ENCODE measurements around the gene WDR4.
"Not testable (repeated sequence)": the region's sequence is repeated elsewhere in the genome, so short reads cannot be mapped to it uniquely, and the experiment has no call there.

WDR4 gene

DNA sequence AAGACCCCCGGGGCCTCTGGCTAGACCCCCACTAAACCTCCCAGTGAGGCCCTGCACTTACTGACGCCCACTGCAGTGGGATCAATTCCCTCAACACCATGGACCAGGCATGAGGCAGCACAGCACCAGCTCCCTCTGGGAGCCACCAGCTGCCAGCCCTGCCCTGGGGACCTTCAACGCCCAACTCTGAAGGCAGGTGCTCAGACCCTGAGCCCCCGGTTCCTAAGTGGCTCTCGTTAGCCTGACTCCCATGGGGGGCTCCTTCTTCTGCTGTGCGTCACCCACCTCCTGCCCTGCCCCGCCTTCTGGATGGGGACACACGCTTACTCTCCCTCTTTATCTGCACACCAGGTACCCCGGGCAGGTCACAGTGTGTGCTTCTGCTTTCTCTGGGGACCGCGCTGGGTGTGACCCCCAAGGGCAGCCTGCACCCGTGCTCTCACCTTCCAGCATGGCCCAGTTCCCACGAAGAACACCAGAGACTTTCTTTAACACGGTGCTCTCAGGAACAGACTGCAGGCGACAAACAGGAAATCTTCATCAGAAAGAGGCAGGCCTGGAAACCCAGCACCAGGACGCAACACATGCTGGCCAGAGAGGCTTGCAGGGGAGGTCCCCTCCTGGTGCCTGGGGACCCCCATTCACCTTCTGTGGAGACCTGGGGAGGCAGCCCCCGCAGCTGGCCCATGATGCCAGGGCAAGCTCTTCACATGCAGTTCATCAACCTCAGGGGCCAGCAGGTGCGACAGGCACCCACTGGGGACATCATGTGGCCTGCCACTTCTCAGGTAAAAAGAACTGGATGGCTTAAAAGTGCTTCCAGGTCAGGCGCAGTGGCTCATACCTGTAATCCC is 27.3 kb downstream of the WDR4 start:
- no peak for DNase-seq

GRCh38 chr21:42850866-42851391 is 28.4 kb downstream of the WDR4 start:
- no peak for DNase-seq

DNA sequence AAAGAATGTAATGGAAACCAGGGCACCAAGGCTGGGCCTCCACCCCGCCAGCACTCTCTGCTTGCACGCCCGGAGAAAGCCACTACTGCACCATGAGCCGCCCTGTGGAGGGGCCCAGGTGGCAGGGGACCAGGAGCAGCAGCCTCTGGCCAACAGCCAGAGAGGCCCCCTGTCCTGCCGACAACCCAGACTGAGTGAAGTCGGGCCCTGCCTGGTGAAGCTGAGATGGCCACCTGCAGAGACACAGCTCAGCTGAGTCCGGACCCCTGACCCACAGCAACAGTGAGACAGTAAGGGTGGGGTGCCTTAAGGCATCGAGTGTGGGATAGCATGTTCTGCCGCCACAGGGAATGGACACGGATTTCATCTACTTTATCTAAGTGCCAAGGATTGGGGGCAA is 28.9 kb downstream of the WDR4 start:
- no peak for DNase-seq

DNA sequence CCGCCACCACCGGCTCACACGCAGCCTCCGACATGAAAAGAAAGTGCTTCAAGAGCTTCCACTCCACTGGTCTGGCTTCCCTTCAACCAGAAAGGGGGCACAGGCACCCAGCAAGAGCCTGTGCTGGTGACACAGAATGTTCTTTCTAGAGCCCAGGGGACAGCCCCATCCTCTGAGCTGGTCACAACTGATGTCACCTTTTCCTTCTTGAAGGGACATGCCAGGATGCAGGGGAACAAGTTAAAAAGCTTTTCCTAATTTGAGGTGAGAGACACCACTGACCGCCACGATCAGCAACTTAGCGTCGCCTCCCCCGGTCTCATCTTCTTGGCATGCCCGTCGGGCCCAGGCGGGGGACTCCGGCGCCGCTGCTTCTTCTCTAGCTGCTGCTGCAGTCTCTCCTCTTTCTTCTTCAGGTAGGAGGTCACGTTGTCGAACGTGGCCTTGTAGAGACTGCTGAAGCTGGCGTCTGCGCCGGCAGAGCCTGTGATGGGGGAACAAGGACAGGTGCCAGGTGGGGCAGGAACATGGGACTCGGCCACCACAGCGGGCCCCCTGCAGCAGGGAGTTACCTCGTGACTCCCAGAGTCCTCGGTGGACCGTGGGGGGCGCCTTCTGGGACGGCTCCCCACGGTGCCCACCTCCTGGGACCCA is 29.5 kb downstream of the WDR4 start:
- DNase-seq: no peak

DNA sequence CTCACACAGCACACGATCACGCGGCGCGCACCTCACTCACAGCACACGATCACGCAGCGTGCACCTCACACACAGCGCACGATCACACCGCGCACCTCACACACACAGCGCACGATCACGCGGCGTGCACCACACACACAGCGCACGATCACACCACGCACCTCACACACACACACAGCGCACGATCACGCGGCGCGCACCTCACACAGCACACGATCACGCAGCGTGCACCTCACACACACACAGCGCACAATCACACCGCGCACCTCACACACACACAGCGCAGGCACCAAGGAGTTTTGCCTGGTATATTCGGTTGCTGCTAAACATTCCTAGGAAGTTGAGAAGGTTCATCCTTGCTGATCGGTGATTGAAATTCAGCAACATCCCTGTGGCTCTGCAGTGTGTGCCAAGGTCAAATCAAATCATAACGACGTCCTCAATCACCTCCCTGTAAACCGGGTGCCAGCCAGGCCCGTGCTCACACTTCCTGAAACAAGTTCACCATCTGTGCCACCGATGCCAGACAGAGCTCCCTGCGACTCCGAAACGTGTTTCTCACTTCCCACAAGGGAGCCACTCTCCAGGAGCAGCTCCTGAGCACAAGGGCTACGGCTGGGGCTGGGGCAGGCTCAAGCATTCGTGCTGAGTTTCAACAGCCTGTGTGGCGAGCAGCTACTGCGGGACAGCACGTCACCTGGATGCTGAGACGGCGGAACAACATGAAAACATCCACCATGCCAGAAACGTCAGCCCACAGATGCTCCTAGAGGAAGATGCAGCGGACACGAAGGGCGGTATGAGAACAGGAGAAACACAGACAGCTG is 30.2 kb downstream of the WDR4 start:
- no peak for DNase-seq

DNA sequence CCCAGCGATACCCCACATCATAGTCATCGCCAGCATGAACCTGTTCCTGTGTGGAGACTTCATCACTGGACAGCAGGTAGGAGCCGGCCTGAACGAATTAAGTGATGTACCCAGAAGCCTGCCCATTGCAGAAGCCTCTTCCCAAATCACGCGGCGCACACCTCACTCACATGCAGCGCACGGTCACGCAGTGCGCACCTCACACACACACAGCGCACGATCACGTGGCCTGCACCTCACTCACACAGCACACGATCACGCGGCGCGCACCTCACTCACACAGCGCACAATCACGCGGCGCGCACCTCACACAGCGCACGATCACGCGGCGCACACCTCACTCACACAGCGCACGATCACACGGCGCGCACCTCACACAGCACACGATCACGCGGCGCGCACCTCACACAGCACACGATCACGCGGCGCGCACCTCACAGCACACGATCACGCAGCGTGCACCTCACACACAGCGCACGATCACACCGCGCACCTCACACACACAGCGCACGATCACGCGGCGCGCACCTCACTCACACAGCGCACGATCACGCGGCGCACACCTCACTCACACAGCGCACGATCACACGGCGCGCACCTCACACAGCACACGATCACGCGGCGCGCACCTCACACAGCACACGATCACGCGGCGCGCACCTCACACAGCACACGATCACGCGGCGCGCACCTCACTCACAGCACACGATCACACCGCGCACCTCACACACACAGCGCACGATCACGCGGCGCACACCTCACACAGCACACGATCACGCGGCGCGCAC is 31.0 kb downstream of the WDR4 start:
- not testable (repeated sequence) for DNase-seq

- DNase-seq: no peak
Observed at GRCh38 chr21:42847726-42848125, 31.6 kb downstream of the WDR4 start.

- DNase-seq: no peak
Observed at GRCh38 chr21:42847051-42847707, 32.2 kb downstream of the WDR4 start.

- no peak for DNase-seq
Observed at GRCh38 chr21:42846221-42846620, 33.1 kb downstream of the WDR4 start.

DNA sequence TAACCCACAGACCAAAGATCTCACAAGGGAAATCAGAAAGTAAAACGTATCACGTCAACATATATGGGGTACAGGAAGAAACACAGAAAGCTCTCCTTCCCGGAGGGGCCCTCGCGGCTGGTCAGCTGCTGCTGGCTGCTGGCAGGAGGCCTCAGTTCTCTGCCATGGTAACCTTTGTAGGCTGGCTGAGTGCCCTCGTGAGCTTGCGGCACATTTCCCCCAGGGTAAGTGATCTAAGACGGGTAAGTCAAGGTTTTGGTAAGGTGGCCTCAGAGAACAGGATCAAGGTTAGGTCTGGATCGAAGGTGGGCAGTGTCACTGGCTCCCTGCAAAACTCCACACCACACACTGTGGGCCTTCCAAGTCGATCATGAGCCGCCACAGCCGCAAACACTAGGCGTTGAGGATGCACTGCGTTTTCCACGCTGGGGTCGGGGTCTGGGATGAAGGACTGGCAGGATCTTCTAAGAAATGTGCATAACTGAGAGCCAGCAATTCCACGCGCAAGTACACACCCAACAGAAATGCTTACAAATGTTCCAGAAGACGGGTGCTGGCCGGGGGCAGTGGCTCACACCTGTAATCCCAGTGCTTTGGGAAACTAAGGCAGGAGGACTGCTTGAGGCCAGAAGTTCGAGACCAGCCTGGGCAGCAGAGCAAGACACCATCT is 33.9 kb downstream of the WDR4 start:
- no peak for DNase-seq

DNA sequence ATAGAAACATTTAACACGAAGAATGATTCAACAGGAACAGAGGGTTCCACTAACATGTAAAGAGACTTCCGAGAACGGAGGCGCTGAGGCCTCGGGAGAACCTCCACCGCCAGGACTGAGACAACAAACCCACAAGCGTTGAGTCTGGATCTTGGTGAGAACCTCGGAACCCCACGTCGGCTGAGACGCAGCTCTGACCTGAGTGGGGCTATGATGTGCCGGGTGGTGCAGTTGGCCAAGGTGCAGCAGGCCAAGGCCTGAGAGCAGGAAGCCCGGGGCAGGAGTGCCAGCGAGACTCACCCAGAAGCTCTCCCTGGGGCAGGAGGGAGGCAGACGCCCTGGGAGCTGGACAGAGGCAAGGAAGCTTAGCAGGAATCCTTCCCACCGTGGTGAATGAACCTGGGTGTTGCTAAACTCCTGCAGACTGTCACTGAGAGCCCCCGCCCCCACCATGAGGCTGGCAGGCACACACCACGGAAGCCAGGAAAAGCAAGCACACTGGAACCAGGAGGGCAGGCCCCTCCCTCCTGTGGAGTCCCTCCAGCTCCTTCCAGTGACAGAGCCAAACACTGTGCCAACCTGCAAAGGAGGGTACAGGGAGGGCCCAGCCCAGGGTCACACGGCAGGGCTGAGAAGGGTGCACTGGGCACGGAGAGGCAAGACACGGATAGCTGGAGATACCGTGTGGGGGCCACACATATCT is 34.8 kb downstream of the WDR4 start:
- no peak for DNase-seq

DNA sequence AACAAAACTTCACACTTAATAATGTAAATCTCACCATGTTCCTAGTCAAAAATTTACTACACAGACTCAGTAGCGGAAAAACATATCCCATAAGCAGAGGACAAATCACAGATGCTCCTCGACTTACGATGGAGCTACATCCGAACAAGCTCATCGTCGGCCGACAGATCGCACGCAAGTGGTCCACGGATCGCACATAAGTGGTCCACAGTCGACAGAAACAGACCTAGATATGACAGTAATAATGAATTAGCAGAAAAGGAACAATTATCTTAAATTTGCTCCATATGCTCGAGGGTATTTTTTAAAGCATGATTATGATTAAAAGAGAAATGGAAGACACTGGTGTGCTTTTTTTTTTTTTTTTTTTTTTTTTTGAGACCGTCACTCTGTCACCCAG is 36.3 kb downstream of the WDR4 start:
- DNase-seq: no peak

DNA sequence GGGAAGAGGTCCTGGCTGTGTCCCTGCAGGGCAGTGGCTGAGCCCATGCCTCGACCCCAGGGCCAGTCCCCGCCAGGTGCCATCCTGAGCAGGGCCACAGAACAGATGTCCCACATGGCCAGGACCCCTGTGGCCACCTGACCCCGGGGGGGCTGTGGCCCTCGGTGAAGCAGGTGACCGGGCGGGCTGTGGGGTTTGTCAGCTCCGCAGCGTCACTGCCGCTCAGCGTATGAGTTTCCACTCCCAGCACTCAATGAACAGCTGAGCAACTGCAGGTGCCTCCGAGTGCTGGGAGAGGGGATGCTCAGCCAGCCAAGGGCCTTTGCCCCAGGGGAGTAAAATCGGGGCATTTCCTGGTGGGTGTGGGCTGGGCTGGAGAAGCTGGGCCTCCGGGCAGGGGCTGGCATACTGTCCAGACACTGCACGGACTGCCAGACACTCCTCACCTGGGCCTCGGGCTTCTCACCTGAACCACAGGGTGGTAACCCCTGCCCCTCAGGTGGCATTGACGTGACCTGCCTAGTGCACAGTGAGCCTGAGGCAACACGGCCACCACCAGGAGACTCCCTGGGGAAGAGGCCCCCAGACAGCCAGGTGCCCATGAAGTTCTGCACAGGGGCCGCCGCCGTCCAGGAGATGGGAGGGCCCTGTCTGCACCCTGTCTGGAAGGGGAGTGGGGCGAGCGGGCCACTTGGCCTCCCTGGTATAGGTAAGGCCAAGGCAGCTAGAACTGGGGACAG is 37.3 kb downstream of the WDR4 start:
- DNase-seq: not testable (repeated sequence)

DNA sequence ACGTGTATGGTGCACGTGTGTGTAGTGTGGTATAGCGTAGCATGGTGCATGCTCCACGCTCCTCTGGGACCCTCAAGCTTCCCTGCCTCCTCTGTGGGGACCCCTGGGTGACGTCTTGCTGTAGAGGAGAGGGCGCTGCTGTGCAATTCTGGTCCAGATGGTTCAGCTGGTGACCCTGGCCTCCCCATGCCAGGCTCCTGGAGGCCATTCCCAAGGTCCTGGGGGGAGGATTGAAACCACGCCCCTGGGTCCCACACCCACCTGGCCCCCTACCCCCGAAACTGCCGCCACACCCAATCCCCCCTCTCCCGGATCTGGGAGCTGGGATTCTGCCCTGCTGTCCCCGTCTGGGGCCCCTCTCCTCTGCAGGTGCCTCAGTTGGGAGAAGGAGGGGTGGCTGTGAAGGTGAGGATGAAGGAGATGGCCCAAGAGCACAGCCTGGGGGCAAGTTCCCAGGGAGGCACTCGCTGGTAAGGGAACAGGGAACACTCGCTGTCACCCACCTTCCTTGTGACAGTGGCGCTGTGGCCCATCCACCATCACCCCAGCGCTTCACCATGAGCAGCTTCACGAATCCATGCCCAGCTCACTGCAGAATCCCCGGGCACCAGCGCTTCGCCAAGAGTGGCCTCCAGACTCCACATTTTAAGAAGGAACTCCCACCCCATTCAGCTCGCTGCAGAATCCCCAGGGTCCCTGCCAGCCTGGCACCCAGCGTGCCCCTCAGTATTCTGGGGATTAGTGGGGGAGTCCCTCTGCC is 38.0 kb downstream of the WDR4 start:
- DNase-seq: no peak

GRCh38 chr21:42840411-42841155 is 38.8 kb downstream of the WDR4 start:
- DNase-seq: no peak

DNA sequence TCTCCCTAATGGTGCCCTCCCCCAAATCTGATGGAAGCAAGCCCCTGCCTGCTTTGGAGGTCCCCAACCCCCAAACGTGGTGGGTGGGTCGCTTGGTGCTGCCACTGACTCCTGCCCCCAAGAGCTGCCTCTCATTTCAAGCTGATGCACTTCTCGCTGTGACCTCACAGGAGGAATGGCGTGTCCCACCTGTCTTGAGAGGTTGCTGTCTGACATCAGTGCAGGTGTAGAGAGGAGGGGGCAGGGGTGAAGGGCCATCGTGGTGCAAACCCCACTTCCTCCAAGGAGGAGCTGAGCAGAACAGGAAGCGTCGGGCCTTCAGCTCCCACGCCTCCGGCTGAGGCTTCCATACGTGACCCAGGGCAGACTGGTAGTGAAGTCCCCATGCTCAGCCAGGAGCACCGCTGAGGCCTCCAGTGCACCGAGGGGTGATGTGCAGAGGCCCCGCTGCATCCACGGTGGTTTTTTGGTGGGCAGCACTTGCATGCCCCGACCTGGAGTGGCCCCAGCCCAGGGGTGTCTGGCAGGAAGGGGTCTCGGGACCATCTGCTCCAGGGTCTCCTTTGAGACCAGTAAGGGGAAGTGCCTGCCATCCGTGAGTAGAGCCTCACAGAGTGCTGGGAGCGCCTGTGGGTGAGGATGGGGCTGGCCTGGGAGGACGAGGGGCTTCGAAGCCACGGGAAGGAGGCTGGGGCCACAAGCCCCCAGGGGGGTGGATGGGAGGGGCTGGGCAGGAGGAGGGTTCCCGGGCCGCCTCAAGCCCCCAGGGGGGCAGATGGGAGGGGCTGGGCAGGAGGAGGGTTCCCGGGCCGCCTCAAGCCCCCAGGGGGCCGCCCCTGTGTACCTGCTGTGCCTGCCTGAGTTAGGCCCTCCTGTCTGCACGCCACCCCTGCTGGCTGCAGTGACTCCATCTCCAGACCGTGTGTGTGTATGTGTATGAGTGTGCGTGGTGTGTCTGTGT is 39.8 kb downstream of the WDR4 start:
- no peak for DNase-seq

GRCh38 chr21:42838212-42838690 is 41.1 kb downstream of the WDR4 start:
- not testable (repeated sequence) for DNase-seq

Data from NCI-H748 treated with DMSO at 0.1 percent for 48 hours (cell line).